GM19463 (cell line): ENCODE measurements around the gene EME1.

ENCODE experiments used
- ATAC-seq: cut with Tn5 transposase; IDR thresholded peaks from one replicate; pipeline ENCODE4 v1.9.1; 2021; ENCODE audit warnings: mild to moderate bottlenecking, moderate library complexity; ENCODE audit not compliant: unreplicated experiment

The EME1 gene

DNA sequence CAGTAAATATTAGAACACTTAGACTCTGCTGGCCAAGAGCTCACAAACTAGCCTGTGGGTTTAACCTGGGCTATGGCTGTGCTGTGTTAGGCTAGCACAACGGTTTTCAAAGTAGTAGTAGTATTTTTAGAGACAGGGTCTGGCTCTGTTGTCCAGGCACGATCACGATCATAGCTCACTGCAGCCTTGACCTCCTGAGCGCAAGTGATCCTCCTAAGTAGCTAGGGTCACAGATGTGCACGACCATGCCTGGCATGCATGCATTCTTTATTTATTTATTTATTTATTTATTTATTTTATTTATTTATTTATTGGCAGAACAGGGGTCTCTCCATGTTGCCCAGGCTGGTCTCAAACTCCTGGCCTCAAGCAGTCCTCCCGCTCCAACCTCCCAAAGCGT, 10.4 kb upstream of the EME1 start:
- no peak for ATAC-seq

DNA sequence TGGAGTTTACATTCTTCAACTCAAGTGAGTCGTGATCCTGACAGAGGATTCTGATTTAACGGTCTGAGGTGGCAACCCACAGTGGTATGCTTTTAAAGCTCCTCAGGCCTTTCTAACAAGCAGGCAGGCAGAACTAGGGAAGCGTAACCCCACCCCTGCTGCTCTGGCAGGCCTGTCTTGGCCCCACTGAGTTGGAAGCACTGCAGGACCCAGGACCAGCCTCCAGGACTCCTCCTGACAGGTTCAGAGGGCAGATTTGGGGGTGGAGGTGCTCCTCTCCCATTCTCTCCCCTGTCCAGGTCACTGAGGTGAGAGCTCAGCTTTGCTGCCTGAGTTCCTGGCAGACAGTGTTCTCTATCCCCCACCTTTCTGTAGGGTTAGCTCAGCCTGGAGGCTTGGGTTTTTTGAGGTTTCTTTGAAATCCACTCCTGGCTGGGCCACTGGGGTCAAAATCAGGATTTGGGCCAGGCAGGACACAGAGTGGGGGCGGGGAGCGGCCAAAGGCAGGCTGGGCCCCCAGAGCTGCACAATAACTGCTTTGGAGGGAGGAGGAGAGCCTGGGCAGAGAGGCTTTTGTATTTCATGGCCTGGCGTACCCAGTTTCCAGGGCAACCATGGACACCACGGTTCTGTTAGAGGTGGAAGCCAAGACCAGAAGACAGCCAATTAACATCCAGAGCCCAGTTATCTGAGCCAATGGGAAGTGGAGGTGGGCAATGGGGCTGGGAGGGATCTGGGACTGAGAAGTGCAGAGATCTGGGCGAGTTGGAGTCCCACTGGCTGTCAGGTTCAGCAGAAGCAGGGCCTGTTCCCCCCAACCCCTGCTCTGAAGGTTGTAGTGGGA, 9.6 kb upstream of the EME1 start:
- no peak for ATAC-seq

DNA sequence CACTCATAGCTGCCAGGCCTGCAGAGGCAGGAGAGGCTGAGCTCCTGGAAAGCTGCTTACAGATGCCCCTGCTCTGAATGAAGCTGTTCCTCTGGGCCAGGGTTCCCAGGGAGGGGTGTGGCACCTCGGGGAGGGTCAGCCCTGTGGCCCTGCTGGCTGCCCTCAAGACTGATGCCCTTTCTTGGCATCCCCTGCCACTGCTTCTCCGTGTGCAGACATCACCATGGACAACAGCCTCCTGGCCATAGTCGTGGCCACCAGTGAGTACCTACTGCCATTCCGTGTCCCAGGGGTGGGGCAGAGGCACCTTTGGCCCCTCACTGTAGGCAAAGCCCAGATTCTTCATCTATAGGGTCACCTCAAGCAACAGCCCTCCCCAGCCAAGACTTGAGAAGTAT, 9.0 kb upstream of the EME1 start:
- ATAC-seq = no peak

DNA sequence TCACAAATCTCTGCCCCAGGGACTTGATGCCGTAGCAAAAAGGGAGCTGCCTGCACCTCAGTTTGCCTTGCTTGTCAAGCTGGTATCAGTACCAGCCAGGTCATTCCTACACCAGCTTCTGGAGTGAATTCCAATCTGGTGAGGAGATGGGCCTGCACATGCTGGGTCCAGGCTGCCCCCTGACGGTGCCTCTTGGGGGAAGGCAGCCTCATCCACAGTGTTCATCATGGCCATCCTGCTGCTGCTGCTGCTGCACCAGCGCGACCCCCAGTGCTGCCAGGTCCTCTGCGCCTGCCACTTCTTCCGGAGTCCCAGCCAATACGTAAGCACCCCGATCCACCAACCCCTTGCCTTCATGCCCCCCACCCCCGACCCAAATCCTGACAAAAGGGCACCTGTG, 8.3 kb upstream of the EME1 start:
- no peak for ATAC-seq

DNA sequence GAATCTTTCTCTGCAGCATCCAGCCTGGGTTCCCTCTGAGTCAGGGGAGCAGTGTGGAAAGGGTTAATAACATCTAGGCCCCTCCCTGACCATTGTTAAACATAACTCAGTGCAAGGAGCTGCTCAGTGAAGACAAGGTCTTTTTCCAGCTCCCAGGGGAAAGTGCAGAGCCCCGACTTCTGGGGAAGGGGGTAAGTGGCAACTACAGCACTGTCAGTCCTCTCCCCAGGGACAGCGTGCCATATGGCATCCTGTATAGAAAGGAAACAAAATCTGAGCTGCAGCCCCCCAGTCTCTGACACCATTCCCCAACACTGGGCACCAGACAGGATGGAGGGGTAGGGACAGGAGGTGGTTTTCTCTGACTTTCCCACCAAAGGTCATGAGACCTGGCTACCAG, 7.9 kb upstream of the EME1 start:
- ATAC-seq = no peak

DNA sequence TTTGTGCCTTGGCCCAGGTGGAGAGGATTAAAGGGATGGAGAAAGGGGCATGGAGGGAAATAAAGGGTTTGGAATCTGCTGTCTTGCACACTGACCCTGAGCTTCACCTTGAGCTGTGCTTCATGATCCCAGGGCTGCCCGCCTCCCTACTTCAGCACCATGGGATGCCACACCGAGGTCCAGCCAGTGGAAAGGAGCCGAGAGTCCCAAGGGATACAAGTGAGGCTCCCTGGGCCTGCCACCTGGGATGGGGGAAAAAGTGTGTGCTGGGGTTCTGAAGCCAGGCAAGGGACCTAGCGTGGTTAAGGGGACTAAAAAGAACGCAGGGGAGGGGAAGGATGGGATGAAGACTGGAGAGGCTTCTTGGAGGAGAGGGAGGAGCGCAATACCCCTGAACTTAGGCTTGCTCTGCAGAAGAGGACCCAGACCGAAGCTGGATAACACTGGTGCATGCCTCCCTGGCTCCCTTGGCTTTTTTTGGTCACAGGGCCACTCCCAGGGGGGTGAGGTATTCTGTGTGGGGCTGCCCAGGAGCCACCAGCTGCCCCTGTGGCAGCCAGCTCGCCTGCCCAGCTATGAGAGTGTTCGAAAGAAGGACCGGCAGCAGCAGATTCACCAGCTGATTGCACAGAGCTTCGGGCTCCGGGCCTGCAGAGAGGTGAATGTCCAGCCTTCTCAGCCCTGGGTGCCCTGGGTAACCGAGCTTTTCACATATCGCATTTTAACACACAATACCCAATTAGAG, 7.2 kb upstream of the EME1 start:
- no peak for ATAC-seq

DNA sequence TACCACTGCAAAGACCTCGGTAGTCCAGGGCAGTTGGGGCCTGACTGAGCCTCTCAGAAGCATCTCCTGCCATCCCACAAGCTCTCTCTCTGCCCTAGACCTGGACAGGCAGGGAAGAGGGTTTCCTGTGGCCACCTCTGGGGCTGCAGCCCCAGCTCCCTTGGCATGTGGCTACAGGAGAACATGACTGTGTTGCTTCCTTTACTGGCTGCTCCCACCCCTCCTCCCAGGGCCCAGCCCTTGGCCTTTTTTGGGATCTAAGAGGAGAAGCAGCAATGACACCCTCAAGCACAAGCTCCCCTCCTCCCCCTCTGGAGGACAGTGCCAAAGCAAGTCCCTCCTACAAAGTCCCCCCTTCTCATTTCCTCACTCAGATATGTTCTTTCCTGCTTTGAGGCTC, 5.6 kb upstream of the EME1 start:
- no peak for ATAC-seq

- no peak for ATAC-seq
Measured at GRCh38 chr17:50370052-50370451, 3.0 kb upstream of the EME1 start.

DNA sequence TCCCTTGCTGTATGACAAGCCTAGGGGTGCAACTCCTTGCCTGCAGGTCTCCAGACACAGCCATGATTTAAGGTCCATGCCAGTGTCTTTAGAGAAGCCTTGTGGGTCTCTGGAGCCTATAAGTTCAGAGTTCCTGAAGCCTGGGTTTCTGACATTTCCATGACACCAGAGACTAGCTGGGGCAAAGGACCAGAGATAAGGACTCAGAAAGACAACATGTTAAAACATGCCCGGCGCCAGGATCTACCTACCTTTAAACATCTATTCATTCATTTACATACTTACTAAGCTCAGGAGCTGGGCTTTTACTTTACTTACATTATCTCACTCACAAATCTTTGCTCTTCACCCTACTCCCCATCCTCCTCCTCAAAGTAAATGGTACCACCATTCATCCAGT, 1.5 kb upstream of the EME1 start:
- ATAC-seq = no peak

DNA sequence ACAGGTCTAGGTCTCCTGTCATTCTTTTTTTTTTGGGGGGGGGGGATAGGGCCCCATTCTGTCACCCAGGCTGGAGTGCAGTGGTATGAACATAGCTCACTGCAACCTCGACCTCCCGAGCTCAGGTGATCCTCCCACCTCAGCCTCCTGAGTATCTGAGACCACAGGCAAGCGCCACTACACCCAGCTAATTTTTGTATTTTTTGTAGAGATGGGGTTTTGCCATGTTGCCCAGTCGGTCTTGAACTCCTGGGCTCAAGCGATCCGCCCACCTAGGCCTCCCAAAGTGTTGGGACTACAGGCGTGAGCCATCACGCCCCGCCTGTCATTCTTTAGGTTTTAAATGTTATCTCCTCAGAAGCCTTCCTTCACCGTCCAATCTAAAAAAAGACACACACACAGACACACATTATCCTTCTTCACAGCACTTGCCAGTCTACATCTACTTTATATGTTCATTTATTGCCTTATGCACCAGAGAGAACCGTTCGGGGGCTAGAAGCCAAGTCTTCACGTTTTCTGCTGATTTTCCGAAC, 739 bp upstream of the EME1 start:
- ATAC-seq = no peak

DNA sequence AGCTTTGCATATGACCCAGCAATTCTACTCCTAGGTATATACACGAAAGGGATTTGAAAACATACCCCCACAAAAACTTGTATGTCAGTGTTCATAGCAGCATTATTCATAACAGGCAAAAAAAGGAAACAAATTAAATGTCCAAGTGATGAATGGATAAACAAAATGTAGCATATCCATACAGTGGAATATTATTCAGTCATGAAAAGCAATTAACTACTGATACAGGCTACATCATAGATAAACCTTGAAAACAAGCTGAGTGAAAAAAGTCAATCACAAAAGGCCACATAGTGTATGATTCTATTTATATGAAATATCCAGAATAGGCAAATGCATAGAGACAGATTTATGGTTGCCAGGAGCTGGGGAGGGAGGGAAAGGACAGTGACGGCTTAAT, 676 bp downstream of the EME1 start:
- ATAC-seq = no peak

DNA sequence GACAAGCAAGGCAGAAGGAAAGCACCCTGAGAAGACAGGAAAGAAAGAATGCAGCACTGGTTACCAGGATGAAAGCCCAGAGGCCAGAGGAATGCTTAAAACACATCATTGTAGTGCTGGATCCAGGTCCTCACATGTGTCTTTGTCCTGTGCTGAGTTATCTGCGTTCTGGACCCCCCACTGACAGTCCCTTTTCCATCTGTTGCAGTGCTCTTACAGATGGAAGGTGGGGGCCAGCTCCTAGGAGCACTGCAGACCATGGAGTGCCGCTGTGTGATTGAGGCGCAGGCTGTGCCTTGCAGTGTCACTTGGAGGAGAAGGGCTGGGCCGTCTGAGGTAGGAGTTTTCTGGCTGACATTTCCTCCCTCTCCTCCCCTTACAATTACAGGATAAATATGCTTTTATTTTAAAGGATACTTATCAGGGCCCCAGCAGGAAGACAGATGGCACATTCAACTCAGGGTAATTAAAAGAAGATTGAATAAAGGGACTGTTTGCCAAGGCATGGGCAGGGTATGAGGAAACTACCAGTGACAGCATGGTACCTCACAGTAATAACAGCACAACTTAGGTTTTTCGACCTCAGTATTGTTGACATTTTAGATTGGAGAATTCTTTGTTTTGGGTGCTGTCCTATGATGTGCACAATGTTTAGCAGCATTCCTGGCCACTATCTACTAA, 3.0 kb downstream of the EME1 start:
- no peak for ATAC-seq

DNA sequence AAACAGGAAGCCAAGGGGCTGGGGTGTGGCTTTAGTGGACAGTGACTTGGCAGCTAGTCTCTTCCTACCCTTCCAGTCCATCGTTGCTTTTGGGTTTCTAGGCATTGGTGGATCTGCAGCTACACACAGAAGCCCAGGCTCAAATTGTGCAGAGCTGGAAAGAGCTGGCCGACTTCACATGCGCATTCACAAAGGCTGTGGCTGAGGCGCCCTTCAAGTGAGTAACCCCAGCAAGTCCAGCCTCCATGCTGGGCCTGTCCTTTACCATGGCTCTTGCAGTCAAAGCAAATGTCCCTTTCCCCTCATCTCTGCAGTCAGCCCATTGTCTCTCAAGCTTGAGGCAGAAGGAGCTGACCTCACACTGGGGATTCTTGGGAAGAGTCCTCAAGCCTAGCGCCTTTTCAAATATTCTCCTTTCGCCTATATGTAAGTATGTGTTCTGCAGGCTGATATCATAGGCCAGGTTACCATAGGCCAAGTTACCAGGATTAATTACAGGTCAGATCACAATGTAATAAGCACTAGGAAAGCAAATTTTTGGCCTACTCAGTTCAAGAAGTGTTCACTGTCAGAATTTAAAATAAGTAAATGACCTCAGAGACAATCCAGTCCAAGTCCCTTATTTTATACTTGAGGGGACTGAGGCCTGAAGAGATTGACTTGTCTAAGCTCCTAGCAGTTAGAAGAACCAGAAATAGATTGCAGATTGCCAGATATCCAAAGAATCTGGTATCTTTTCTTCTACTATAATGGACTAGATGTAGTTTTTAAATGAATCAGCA, 6.5 kb downstream of the EME1 start:
- ATAC-seq = no peak

DNA sequence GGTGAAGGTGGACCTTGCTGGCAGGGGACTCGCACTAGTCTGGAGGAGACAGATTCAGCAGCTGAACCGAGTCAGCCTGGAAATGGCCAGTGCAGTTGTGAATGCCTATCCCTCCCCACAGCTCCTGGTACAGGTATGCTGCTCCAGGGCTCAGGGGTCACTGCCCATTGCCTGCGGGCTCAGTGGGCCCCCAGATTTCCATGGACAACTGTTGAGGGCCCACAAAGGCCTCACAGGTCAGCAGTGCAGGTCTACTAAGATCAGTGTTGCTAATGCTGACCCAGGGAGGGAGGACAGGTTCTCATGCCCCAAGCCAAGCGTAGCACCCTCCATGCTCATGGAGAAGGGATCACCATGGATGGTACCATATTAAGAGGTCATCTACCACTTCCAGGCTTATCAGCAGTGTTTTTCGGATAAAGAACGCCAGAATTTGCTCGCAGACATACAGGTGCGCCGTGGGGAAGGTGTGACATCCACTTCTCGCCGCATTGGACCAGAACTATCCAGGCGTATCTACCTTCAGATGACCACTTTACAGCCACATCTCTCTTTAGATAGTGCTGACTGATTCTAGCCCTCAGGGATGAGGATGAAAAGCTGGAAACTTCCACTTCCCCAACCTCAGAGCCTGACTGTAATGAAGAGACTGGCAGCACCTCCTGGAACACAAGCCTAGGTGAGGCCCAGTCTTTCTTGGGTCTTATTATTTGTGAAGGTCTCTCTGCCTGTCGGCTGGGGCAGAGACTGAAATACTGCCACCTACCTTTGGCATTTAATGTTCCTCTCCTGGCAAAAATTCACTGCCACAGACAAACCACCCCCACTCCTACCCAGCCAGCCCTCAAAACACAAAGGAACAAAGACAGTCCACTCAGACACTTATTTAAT, 7.6 kb downstream of the EME1 start:
- ATAC-seq = no peak

GRCh38 chr17:50381260-50381815, 8.3 kb downstream of the EME1 start:
- no peak for ATAC-seq

DNA sequence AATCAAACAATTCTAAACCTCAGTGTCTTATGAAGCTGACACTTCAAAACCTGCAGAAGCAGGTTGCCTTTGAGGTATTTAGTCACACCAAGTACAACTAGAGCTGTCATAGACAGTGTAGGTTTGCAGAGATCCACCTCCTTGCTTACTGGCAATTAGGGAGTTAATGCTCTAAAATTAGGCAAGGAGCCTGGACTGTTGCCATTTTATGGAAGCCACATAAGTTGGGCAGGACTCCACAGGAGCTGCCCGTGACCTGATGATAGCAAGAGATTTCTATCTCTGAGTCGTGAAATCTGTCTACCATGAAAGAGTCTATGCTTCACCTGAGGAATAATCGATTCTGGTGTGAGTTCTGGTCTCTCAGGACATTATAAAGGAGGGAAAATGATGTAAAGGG, 8.9 kb downstream of the EME1 start:
- no peak for ATAC-seq

- no peak for ATAC-seq
Measured at GRCh38 chr17:50382931-50383330, 9.9 kb downstream of the EME1 start.

GRCh38 chr17:50386510-50386909, 13.5 kb downstream of the EME1 start:
- ATAC-seq = no peak

DNA sequence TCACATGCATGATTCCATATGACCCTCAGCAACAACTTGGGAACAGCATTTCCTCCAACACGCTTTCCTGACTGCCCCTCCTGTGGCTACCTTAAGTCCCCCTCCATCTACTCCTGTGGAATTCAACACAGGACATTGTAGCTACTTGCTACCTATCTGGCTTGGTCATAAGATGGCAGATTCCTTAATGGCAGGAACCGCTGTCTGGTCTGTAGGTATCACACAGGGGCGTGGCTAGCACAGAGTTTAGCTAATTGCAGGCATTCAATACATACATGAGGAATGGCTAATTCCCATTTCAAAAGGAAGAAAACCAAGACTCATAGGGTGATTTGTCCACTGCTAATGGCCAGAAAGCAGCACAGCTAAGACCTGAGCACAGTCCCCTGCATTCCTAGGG, 15.7 kb downstream of the EME1 start:
- no peak for ATAC-seq

DNA sequence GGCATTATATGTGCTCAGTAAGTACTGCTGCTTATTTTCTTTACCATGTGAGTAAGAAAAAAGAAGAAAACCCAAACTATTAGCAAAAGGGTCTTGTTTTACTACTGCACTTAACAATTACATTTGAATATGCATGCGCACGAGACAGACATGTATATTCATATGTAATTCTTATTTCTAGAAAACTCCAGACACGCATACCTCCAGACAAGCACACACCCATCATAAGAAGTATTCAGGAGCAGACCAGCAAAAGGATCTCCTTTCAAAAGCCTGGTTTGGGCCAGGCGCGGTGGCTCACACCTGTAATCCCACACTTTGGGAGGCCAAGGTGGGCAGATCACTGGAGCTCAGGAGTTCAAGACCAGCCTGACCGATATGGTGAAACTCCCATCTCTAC, 16.5 kb downstream of the EME1 start:
- ATAC-seq = no peak
